ENCODE results near the gene TUT7.
A peak's percentile ranks its signal among the peaks of the same experiment; 100 is the strongest.

Gene TUT7

DNA sequence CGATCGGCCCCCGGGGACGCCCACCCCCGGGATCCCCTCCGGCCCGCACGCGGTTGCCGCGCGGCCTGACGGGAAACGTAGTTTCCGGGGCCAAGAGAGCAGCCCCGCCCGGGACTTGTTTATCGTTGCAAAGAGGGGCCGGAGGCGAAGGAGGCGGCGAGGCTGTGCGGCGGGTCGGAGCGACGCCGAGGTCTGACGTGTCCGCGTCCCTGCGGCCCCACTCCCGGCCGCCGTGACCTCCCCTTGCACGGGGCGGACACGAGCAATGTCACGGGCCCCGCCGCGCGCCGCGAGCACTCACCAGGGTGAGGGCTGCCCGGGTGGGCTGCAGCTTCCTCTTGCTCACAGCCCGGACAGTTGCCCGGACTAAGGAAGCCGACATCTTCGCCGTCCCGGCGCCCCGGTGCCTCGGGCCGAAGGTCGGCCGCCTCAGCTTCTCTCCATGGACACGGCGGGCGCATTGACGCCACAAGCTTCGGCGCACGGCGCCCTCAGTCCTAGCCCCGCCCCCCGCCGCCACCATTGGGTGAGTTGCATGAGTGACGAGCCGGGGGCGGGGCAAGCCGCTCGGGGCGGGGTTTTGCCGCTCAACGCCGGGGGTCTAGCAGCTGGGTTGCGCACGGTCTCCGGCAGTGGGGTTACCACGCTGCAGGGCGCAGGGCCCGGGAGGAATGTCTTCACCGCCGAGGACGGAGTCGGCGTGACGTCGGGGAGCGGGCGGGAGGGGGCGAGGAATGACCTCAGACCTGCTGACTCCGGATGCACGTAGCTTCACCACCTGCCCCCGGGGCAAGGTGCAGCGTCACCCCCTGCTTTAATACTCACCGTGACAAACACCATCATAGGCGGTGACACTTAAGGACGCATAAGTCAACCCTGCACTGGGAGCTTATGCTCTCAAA is 71.9 kb downstream of the TUT7 start, which contains the start of gene ISCA1:
Gene ISCA1, minus strand, starts transcription at position 462 of the 902 bp plus-strand sequence. Its CDS starts 80 bp downstream, at position 382.
- TF ChIP-seq CTCF (IDR thresholded peaks at IDR 0.05; ENCODE audit: low read depth, low read length) = no peak
- peak; percentile 73 for DNase-seq (ENCODE audit: extremely low read depth, low read depth)

- DNase-seq (ENCODE audit: extremely low read depth, low read depth) = no peak
- TF ChIP-seq CTCF (IDR thresholded peaks at IDR 0.05; ENCODE audit: low read depth, low read length) = no peak
These were observed 72.6 kb downstream of the TUT7 start for GRCh38 chr9:86281593-86282076.

- TF ChIP-seq CTCF (IDR thresholded peaks at IDR 0.05; ENCODE audit: low read depth, low read length) = no peak
- DNase-seq (ENCODE audit: extremely low read depth, low read depth) = no peak
These were observed 73.6 kb downstream of the TUT7 start for GRCh38 chr9:86280580-86280979.

GRCh38 chr9:86279839-86280238 is 74.4 kb downstream of the TUT7 start:
- TF ChIP-seq CTCF (IDR thresholded peaks at IDR 0.05; ENCODE audit: low read depth, low read length) = no peak

DNA sequence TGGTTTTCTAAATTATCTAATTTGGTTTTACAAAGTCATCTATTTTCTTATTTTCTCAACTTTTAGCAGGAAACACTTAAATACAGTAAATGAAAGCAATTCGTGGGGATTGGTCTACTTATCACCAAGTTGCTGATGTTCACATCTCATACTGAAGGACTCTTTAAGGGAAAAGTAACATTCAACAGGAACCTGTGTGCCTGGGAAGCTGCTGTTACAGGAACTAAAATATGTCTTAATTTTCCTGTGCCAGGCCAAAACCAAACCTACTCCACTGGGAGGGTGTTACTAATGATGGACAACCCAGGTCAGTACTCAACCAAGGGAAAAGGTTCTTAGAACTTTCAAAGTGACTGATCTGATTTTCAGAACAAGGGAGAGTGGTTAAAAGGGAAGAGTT is 77.1 kb downstream of the TUT7 start:
- no peak for DNase-seq (ENCODE audit: extremely low read depth, low read depth)
- no peak for TF ChIP-seq CTCF (IDR thresholded peaks at IDR 0.05; ENCODE audit: low read depth, low read length)

More at GRCh38 chr9:86279839-86280238, 74.4 kb downstream of the TUT7 start:
- no peak for DNase-seq (ENCODE audit: extremely low read depth, low read depth)

DNA sequence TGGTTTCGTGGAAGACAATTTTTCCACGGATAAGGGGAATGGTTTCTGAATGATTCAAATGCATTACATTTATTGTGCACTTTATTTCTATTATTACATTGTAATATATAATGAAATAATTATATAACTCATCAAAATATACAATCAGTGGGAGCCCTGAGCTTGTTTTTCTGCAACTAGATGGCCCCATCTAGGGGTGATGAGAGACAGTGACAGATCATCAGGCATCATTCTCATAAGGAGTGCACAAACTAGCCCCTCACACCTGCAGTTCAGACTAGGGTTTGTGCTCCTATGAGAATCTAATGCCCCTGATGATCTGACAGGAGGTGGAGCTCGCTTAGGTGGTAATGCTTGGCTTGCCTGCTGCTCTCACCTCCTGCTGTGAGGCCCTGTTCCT is 78.2 kb downstream of the TUT7 start:
- DNase-seq (ENCODE audit: extremely low read depth, low read depth) = no peak

More for the DNA sequence above, 78.2 kb downstream of the TUT7 start:
- no peak; the same call in 1 of the 2 replicates for TF ChIP-seq CTCF (IDR thresholded peaks at IDR 0.05; ENCODE audit: low read depth, low read length)

Measured in AG09319 (cell line).